Thoracic aorta (tissue), 2 donors: ENCODE results near the gene TFF3. TPM values are rescaled to one million over a fixed set of nuclear protein-coding genes. Genes with fewer than 3 reads are reported as not detected.

ENCODE experiments used
- ATAC-seq: fragments of 150-250 bp; one replicate; pipeline ENCODE4 v1.8.0; 2017; ENCODE audit warnings: low read depth; ENCODE audit not compliant: insufficient number of reproducible peaks, low FRiP score
- DNase-seq: peaks from one replicate; pipeline ENCODE4 v3.0.0-alpha.2; 2020; ENCODE audit warnings: low spot score
- H3K27ac ChIP-seq, 2 donors: fragments of 200-600 bp; sonication (generic); 1 replicate in 1 of 2; 2 replicates in 1 of 2; pipeline ENCODE4 v1.5.1; 2016; ENCODE audit warnings: mild to moderate bottlenecking in 2 of 2, moderate library complexity in 2 of 2
- H3K27me3 ChIP-seq: fragments of 200-600 bp; sonication (generic); replicated peaks from 2 replicates; pipeline ENCODE4 v1.6.0; 2016; ENCODE audit warnings: mild to moderate bottlenecking; ENCODE audit not compliant: insufficient read depth
- H3K36me3 ChIP-seq: fragments of 200-600 bp; sonication (generic); one replicate; pipeline ENCODE4 v1.5.1; 2016
- H3K4me1 ChIP-seq, 2 donors: fragments of 200-600 bp; sonication (generic); 1 replicate in 1 of 2; 2 replicates in 1 of 2; pipeline versions ENCODE4 v1.5.1 to v1.6.0; 2016; ENCODE audit warnings: low read depth in 2 of 2, mild to moderate bottlenecking in 1 of 2; ENCODE audit not compliant: control insufficient read depth in 1 of 2
- H3K4me3 ChIP-seq: fragments of 200-600 bp; sonication (generic); 2 replicates; pipeline ENCODE4 v1.5.1; 2016; ENCODE audit warnings: mild to moderate bottlenecking
- H3K9me3 ChIP-seq: fragments of 200-600 bp; sonication (generic); 2 replicates; pipeline ENCODE4 v1.5.1; 2016
- CTCF ChIP-seq: fragments of 200-600 bp; sonication (generic); IDR thresholded peaks from one replicate; pipeline ENCODE4 v1.5.1; 2019; ENCODE audit warnings: antibody characterized with exemption
- total RNA-seq, 2 donors: library from RNA; depleted of rRNA; stranded (reverse); fragments of >200 nt; gene quantifications; one replicate each; pipeline versions ENCODE4 v1.1.0 to v1.2.3, GENCODE V29; 2016

Gene TFF3
- total RNA-seq, 2 donors from 2014 or later: 3.2 TPM; not detected in 1

DNA sequence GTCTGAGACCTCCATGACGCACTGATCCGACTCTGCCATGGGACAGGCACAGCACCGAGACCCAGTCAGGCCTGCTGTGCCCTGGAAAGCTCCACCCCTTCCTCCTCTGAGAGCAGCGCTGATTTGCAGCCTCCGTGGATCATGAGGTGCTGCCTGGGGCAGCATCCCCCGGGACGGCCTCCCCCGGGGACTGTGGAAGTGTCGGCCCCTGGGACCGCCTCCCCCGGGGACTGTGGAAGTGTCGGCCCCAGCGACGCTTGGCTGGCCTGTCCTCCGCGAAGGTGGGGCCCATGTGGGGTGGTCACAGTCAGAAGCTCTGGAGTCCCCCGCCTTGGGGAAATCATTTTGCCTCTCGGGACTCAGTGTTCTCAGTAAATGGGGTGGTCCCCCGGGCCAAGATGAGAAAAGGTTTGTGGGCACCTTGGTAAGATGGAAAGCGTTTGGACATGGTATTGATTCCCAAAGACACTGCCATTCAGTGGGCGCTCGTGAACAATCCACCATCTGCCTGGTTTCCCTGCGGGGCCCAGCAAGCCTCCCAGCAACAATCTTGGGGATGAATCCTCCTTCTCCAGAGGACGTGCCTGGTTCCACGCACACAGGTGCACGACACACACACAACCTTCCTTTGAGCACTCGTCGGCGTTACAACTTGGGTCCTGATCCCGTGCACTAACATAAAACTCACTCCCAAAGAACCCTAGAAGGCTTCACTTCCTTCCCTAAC, 32.6 kb upstream of the TFF3 start:
- no peak for DNase-seq
- H3K9me3 ChIP-seq: no peaks in the 10 kb centered on the region

DNA sequence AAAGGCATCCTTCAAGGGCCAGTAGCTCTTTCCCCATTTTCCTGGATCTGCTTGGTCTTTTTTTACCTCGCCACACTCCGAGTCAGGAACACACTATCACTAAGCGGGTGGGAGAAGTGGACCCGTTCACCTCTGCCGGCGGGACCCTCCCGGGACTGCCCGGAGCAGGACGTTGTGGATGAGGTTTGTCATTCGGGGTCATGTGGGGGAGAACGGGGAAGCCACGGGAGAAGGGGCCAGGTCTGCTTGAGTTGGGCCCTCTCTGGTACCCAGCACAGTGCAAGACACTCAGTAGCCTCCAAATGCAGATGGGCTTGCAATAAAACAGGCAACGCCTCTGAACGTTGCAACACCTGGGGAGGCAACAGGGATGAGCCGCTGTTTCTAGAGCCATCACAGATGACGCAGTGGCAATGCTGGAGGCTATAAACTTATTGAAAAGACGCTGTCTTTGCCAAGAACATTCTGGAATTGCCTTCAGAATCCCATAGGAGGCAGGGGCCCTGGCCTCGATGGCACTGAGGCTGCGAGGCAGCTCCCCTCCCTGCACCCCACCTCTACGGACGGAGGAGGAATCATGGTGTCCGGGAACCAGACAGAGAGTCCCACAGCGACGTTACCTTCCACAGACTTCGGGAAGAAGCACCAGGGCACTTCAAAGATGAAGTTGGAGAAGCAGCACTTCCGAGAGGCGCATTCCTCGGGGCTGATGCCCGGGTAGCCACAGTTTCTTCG, 31.8 kb upstream of the TFF3 start:
- H3K9me3 ChIP-seq: no peaks in the 10 kb centered on the region
- H3K4me1 ChIP-seq: no peaks in the 10 kb centered on the region
- no peak overlapping the region for H3K4me3 ChIP-seq
- H3K27ac ChIP-seq: no peak overlapping the region
- DNase-seq (no peak), ATAC-seq (no peak)
- H3K36me3 ChIP-seq: no peaks in the 10 kb centered on the region
- no peak for TF ChIP-seq CTCF
- H3K27me3 ChIP-seq: no peaks in the 10 kb centered on the region

More for the DNA sequence above, 32.6 kb upstream of the TFF3 start:
- Histone ChIP-seq H3K4me1 (no peaks in the 10 kb centered on the region), H3K36me3 (no peaks in the 10 kb centered on the region), H3K27me3 (no peaks in the 10 kb centered on the region), H3K27ac (no peak overlapping the region), H3K4me3 (no peak overlapping the region)
- TF ChIP-seq CTCF: no peak
- ATAC-seq: no peak

- Histone ChIP-seq H3K9me3 (no peaks in the 10 kb centered on the region), H3K27ac (no peak overlapping the region), H3K4me3 (no peak overlapping the region), H3K36me3 (no peaks in the 10 kb centered on the region), H3K27me3 (no peaks in the 10 kb centered on the region), H3K4me1 (no peaks in the 10 kb centered on the region)
- DNase-seq: no peak
- TF ChIP-seq CTCF: no peak
- no peak for ATAC-seq
Observed at GRCh38 chr21:42346441-42346840, 31.2 kb upstream of the TFF3 start.

DNA sequence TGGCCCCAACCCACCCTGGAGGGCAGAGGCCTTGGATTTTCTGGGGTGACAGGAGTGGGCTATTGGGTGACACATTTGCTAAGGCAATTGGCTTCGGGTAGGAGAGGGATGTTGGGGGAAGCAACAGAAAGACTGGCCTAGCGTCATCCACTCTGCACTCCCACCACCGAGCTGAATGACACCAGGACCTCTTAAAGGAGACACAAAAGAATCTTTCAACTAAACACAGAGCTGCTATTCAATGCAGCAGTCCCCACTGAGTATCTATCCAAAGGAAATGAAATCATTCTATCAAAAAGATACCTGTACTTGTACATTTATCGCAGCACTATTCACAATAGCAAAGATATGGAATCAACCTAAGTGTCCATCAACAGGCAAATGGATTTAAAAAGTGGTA, 29.4 kb upstream of the TFF3 start:
- Histone ChIP-seq H3K27ac (no peak overlapping the region), H3K9me3 (no peaks in the 10 kb centered on the region), H3K4me1 (no peaks in the 10 kb centered on the region), H3K27me3 (no peaks in the 10 kb centered on the region), H3K4me3 (no peak overlapping the region), H3K36me3 (no peaks in the 10 kb centered on the region)
- no peak for TF ChIP-seq CTCF
- DNase-seq (no peak), ATAC-seq (no peak)

GRCh38 chr21:42343963-42344510, 28.8 kb upstream of the TFF3 start:
- no peak for TF ChIP-seq CTCF
- H3K4me1 ChIP-seq: no peaks in the 10 kb centered on the region
- H3K36me3 ChIP-seq: no peaks in the 10 kb centered on the region
- no peaks in the 10 kb centered on the region for H3K9me3 ChIP-seq
- H3K27ac ChIP-seq: no peak overlapping the region
- ATAC-seq (no peak), DNase-seq (no peak)
- H3K27me3 ChIP-seq: no peaks in the 10 kb centered on the region
- no peak overlapping the region for H3K4me3 ChIP-seq
